ENCODE results near the gene RBBP9.
"Not testable (repeated sequence)": the region's sequence is repeated elsewhere in the genome, so short reads cannot be mapped to it uniquely, and the experiment has no call there.

RBBP9 gene

DNA sequence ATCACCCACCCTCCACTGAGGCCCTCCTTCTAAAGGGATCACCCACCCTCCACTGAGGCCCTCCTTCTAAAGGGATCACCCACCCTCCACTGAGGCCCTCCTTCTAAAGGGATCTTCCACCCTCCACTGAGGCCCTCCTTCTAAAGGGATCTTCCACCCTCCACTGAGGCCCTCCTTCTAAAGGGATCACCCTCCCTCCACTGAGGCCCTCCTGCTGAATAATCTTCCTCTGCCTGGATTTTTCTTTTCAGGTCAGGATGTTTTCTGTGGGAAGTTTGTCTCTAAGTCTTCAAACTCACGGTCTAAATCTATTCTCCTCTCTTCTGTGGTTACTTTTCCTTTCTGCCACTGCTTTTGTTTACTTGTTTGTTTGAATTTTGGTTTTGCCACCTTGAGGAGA is 4.6 kb upstream of the RBBP9 start:
- not testable (repeated sequence) for DNase-seq

DNA sequence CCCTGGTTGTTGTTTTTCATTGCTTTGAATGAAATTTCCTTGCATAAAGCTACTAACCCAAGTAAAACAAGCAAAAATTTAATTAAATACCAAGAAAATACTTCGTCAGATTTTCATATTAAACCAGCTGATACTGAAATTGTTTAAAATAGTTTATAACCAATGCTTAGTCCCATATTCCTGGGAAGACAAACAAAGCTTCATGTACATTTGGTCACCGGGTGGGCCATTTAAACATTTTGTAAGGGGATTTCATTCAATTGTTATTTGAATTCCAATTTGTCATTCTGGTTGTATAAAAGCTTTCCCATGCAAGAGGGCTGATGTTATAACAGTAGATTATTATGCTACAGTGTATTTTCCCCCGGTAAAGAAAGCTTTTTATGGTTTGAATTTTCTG is 578 bp upstream of the RBBP9 start:
- no peak for DNase-seq

DNA sequence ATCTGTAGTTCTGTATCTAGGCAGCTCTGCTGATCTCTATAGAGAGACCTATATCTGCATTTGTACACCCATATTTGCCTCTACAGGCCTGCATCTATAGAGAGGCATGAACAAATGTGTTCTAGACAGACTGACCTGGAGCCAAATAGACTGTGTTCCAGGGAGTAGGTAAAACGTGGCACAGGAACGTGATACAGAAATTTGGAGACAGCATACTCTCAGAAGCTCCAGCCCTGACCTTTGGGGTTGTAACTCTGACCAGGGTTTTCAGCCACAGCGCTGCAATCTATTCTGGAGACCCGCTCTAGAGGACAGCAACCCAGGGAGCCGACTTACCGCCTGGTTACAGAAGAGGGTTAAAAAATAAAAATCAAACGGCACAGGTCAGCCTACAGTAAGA is 983 bp downstream of the RBBP9 start:
- no peak for DNase-seq

GRCh38 chr20:18488301-18488700 is 8.7 kb downstream of the RBBP9 start:
- no peak for DNase-seq

- no peak for DNase-seq
Measured at GRCh38 chr20:18481596-18481995, 15.4 kb downstream of the RBBP9 start.

- no peak for DNase-seq
Measured at GRCh38 chr20:18477821-18478220, 19.2 kb downstream of the RBBP9 start.

- DNase-seq: no peak
Measured at GRCh38 chr20:18477218-18477617, 19.8 kb downstream of the RBBP9 start.

GRCh38 chr20:18466894-18467730 is 29.9 kb downstream of the RBBP9 start, which contains the start of the genes DZANK1 and POLR3F:
DZANK1 (minus strand) TSS chr20:18467030; CDS start chr20:18465358, 1,672 bp downstream.
POLR3F (plus strand) TSS chr20:18467390; CDS start chr20:18467507, 117 bp downstream.
- DNase-seq: peak; percentile 94 to 95

- no peak for DNase-seq
Measured at GRCh38 chr20:18466574-18466893, 30.5 kb downstream of the RBBP9 start.

DNA sequence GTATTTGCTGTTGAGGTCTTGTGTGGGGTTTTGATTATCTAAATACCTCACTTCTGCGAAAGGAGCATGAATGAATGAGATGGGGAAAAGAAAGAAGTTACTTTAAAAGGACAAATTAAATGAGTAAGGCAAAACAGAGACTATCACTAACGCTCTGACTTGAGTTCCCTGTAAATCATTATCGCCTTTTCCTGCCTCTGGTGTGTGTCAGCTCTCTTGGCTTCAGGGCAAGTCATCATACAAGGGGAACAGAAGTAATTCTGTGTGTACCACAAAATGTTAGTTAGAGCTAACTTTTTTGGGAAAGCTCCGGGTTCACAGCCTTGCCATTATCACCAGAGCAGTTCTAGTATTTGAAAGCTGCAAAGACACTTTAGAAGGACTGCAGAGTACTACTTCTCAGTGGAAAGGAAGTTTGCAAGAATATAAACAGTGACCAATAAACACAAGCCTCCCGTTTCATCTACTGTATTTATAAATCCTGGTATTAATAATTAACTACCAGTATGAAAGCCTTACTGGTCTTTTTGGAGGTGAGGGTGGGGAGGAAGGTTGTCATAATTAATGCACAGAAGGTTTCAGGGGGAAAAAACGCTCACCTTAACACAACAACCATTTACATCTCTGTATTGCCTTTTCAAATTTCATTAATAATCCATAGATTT is 31.4 kb downstream of the RBBP9 start:
- no peak for DNase-seq

DNA sequence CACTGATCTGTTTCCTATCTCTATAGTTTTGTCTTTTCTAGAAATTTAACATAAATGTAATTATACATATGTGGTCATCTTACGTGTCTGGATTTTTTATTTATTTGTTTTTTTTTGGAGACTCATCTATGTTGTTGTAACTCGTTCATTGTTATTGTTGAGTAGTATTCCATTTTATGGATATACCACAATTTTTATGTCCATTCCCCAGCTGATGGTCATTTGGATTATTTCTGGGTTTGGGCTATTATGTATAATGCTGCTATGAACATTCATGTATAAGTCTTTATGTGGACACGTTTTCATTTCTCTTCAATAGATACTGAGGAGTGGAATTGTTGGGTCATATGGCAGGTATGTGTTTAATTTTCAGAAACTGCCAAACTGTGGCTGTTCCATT is 40.4 kb downstream of the RBBP9 start:
- no peak for DNase-seq

GRCh38 chr20:18443886-18444285 is 53.1 kb downstream of the RBBP9 start:
- no peak for DNase-seq

DNA sequence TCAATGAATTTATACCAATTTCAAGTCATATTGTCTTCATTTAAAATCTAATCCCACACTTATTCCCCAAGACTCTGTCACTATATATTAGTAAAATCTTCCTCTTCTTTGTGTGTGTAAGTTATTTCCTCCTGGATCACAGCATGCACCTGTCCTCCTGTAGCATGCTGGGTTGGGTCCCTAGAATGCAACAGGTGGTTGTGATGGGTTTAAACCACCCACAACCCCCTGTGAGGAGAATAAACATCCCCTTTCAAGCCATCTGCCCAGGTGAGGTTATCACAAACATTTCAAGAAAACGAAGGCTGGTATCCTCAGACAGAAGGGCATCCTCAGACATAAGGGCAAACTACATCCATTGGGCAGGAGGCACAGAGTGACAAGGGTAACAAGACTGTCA is 56.6 kb downstream of the RBBP9 start:
- DNase-seq: no peak

DNA sequence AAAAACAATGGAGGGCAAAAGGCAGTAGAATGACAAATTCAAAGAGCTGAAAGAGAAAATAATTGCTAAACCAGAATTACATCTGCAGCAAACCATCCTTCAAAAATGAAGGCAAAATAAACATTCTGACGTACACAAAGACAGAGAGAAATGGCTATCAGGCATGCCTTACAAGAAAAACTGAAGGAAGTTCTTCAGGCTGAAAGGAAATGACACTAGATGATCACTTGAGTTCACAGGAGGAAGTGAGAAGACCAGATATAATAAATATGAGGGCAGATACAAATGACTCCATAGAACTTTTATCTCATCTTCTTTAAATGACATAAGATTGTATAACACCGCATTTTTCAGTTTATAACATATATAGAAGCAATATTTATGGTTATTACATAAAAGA is 60.2 kb downstream of the RBBP9 start:
- DNase-seq: no peak
